A549 (cell line): Measurements from ENCODE around the gene CRYGB. TPM values are rescaled to one million over a fixed set of nuclear protein-coding genes. Genes with fewer than 3 reads are reported as not detected.

Source experiments
- ATAC-seq, 2 experiments: fragments of 200-7000 bp in 1 of 2; fragments of >200 bp in 1 of 2; cut with Nextera tagmentation in 1 of 2; cut with Tn5 transposase in 1 of 2; 3 replicates each; pipeline versions ENCODE4 v1.8.0 to v1.9.1; 2018 to 2020; ENCODE audit warnings: mild to moderate bottlenecking in 1 of 2, moderate library complexity in 1 of 2
- CTCF ChIA-PET: fragments of 300-600 bp; sonication (Branson Sonifier 250); formaldehyde crosslinking; extraction: SDS; loops from one replicate; lab custom pipeline; 2021; ENCODE audit warnings: antibody characterized with exemption, inconsistent platforms; lab: Yijun Ruan, JAX
- POLR2A ChIA-PET: fragments of 350-600 bp; formaldehyde crosslinking; extraction: SDS; loops from one replicate; lab custom pipeline; 2021; ENCODE audit warnings: antibody characterized with exemption, inconsistent platforms; lab: Yijun Ruan, JAX
- DNase-seq, 2 experiments: peaks; one replicate each; pipeline versions ENCODE4 v3.0.0 to v3.0.0-alpha.2; 2011 to 2016; ENCODE audit warnings: low read depth in 1 of 2, low spot score in 1 of 2
- FAIRE-seq: peaks from 2 replicates; lab custom pipeline; 2011; peaks lifted over from hg19 to GRCh38; lab: Jason Lieb, UNC
- H3K27ac ChIP-seq, 2 experiments: fragments of >200 bp; sonication (Bioruptor Twin); formaldehyde crosslinking; 3 replicates each; pipeline ENCODE4 v1.5.1; 2016 to 2017
- H3K4me1 ChIP-seq: fragments of >200 bp; sonication (Bioruptor Twin); formaldehyde crosslinking; 3 replicates; pipeline ENCODE4 v1.6.1; 2016
- H3K4me2 ChIP-seq: fragments of >200 bp; sonication (Bioruptor Twin); formaldehyde crosslinking; 3 replicates; pipeline ENCODE4 v1.6.1; 2016
- H3K4me3 ChIP-seq: fragments of >200 bp; sonication (Bioruptor Twin); formaldehyde crosslinking; 3 replicates; pipeline ENCODE4 v1.5.1; 2016
- H3K9me3 ChIP-seq: fragments of >200 bp; sonication (Bioruptor Twin); formaldehyde crosslinking; 3 replicates; pipeline ENCODE4 v1.6.1; 2016
- BCL3 ChIP-seq: fragments of >200 bp; sonication (Bioruptor Twin); formaldehyde crosslinking; IDR thresholded peaks from 3 replicates; pipeline ENCODE4 v1.6.1; 2016
- CEBPB ChIP-seq, 2 experiments: fragments of >200 bp in 1 of 2; sonication (Bioruptor Twin) in 1 of 2; formaldehyde crosslinking in 1 of 2; IDR thresholded peaks; 2 replicates each; pipeline ENCODE4 v1.6.1; 2012 to 2016
- CHD2 ChIP-seq: fragments of 150-350 bp; IDR thresholded peaks from 2 replicates; pipeline ENCODE4 v1.6.1; 2014; ENCODE audit warnings: low read length; ENCODE audit not compliant: partially characterized antibody
- CTCF ChIP-seq: fragments of >200 bp; sonication (Bioruptor Twin); formaldehyde crosslinking; IDR thresholded peaks from 3 replicates; pipeline ENCODE4 v1.5.1; 2016
- EHMT2 ChIP-seq: fragments of 200-600 bp; sonication (generic); IDR thresholded peaks from 2 replicates; pipeline ENCODE4 v1.6.1; 2016; ENCODE audit warnings: antibody characterized with exemption, low read depth, mild to moderate bottlenecking, moderate library complexity
- ELK1 ChIP-seq: fragments of 150-350 bp; IDR thresholded peaks from 2 replicates; pipeline ENCODE4 v1.6.1; 2014; ENCODE audit warnings: low read depth, mild to moderate bottlenecking, low read length
- EP300 ChIP-seq, 2 experiments: fragments of >200 bp; sonication (Bioruptor Twin); formaldehyde crosslinking; IDR thresholded peaks; 2 replicates in 1 of 2; 3 replicates in 1 of 2; pipeline ENCODE4 v1.6.1; 2016 to 2017
- ESRRA ChIP-seq: fragments of 150-350 bp; IDR thresholded peaks from 2 replicates; pipeline ENCODE4 v1.6.1; 2014; ENCODE audit warnings: mild to moderate bottlenecking, low read length, borderline replicate concordance
- GATA3 ChIP-seq: IDR thresholded peaks from 2 replicates; pipeline ENCODE4 v1.6.1; 2012; ENCODE audit warnings: borderline replicate concordance
- HEYL ChIP-seq: fragments of 250-450 bp; sonication (Bioruptor Pico); IDR thresholded peaks from 2 replicates; pipeline ENCODE4 v1.8.0; 2021; ENCODE audit warnings: mild to moderate bottlenecking, moderate library complexity
- HOXA7 ChIP-seq: fragments of 250-450 bp; sonication (Bioruptor Pico); IDR thresholded peaks from 2 replicates; pipeline ENCODE4 v1.5.0; 2020; ENCODE audit warnings: mild to moderate bottlenecking, moderate library complexity
- JUN ChIP-seq, 2 experiments: fragments of >200 bp; sonication (Bioruptor Twin); formaldehyde crosslinking; IDR thresholded peaks; 2 replicates in 1 of 2; 3 replicates in 1 of 2; pipeline ENCODE4 v1.6.1; 2016 to 2017
- KDM1A ChIP-seq: fragments of 200-600 bp; sonication (generic); IDR thresholded peaks from 2 replicates; pipeline ENCODE4 v1.6.1; 2016; ENCODE audit warnings: low read depth, mild to moderate bottlenecking
- KDM5A ChIP-seq: fragments of 200-600 bp; sonication (generic); IDR thresholded peaks from 2 replicates; pipeline ENCODE4 v1.6.1; 2016; ENCODE audit warnings: antibody characterized with exemption, mild to moderate bottlenecking
- MAFK ChIP-seq: fragments of 450-650 bp; IDR thresholded peaks from 2 replicates; pipeline ENCODE4 v1.6.1; 2014; ENCODE audit not compliant: partially characterized antibody
- MAZ ChIP-seq: fragments of 150-350 bp; IDR thresholded peaks from 2 replicates; pipeline ENCODE4 v1.6.1; 2014; ENCODE audit warnings: antibody characterized with exemption, low read depth, low read length, borderline replicate concordance
- NFE2L2 ChIP-seq: fragments of 150-350 bp; conservative IDR thresholded peaks from 2 replicates; pipeline ENCODE4 v1.6.1; 2014; ENCODE audit warnings: low read length
- NPAS2 ChIP-seq: fragments of 250-450 bp; sonication (Bioruptor Pico); IDR thresholded peaks from 2 replicates; pipeline ENCODE4 v1.8.0; 2022; ENCODE audit warnings: mild to moderate bottlenecking, moderate library complexity, borderline replicate concordance
- POLR2A ChIP-seq: IDR thresholded peaks from 2 replicates; pipeline ENCODE4 v1.6.1; 2012; ENCODE audit warnings: mild to moderate bottlenecking, low read length
- RAD21 ChIP-seq, 2 experiments: fragments of >200 bp in 1 of 2; sonication (Bioruptor Twin) in 1 of 2; formaldehyde crosslinking in 1 of 2; IDR thresholded peaks in 1 of 2; conservative IDR thresholded peaks in 1 of 2; 2 replicates in 1 of 2; 3 replicates in 1 of 2; pipeline ENCODE4 v1.6.1; 2012 to 2018; ENCODE audit warnings: inconsistent platforms in 1 of 2
- RARB ChIP-seq: fragments of 250-450 bp; sonication (Bioruptor Pico); IDR thresholded peaks from 2 replicates; pipeline ENCODE4 v1.8.0; 2021; ENCODE audit warnings: mild to moderate bottlenecking, moderate library complexity
- RFX5 ChIP-seq: fragments of 450-650 bp; IDR thresholded peaks from 2 replicates; pipeline ENCODE4 v1.7.1; 2014; ENCODE audit warnings: antibody characterized with exemption, mild to moderate bottlenecking, moderate library complexity
- RNF2 ChIP-seq: fragments of 200-600 bp; sonication (generic); IDR thresholded peaks from 2 replicates; pipeline ENCODE4 v1.6.1; 2016; ENCODE audit warnings: low read depth, mild to moderate bottlenecking, antibody characterized with exemption, moderate library complexity, borderline replicate concordance
- SMC3 ChIP-seq: fragments of >200 bp; sonication (Bioruptor Twin); formaldehyde crosslinking; IDR thresholded peaks from 3 replicates; pipeline ENCODE4 v1.6.1; 2018; ENCODE audit warnings: inconsistent platforms
- SREBF2 ChIP-seq: fragments of 450-650 bp; IDR thresholded peaks from 2 replicates; pipeline ENCODE4 v1.6.1; 2014; ENCODE audit warnings: mild to moderate bottlenecking, moderate library complexity
- TP53 ChIP-seq: fragments of 250-450 bp; sonication (Bioruptor Pico); IDR thresholded peaks from 2 replicates; pipeline ENCODE4 v1.5.0; 2021; ENCODE audit warnings: mild to moderate bottlenecking, moderate library complexity
- ZNF302 ChIP-seq: fragments of 250-450 bp; sonication (Bioruptor Pico); IDR thresholded peaks from 2 replicates; pipeline ENCODE4 v1.9.0; 2021; ENCODE audit warnings: inconsistent platforms, mild to moderate bottlenecking, moderate library complexity
- WGBS: methylation state at CpG from one replicate; pipeline ENCODE4 v1.1.6; 2017; ENCODE audit errors: missing lambda C conversion rate; 5-methylcytosine and 5-hydroxymethylcytosine counted together
- polyA plus RNA-seq, 4 experiments: library from polyadenylated mRNA; depleted of rRNA in 3 of 4; stranded (reverse); fragments of >200 nt; fragmentation: RNase III in 1 of 4; extraction: RNeasy Plus Mini Kit Qiagen cat#74134 plus additional on column Dnase treatment in 1 of 4; gene quantifications; 2 replicates in 3 of 4; 3 replicates in 1 of 4; pipeline ENCODE4 v1.2.3, GENCODE V29; 2011 to 2017

Gene CRYGB
- polyA plus RNA-seq, 2 of the 4 experiments (the other 2 are of a cell fraction): not detected

- TF ChIP-seq GATA3: no peak
- no peak for TF ChIP-seq CHD2
- no peak for TF ChIP-seq KDM5A
These were observed 5.0 kb upstream of the CRYGB start (continued) for GRCh38 chr2:208150956-208151355.

DNA sequence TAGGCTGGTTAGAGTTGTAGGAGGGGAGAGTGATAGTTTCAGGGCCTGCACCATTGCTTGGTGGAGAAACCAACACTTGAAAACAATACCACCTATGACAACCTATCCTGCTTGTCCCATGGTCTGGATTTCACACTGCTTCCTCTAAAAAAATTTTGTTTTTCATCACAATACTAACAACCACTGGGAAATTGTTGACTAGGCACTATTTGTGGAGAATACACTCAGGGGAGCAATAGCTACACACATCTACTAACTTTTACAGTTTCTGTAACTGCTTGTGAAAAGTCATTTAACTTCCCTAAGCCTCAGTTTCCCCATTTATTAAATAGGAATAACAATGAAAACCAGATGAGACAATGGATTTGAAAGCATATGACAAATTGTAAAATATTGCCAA lies 4.1 kb upstream of the CRYGB start:
- ChIA-PET CTCF (interaction anchor here (1.3 kb wide), 1 partner anchor 25 kb away, joined by 7 read pairs; no protein-coding TSS in a partner anchor), POLR2A (no interaction called here)
- H3K4me3 ChIP-seq: no peak overlapping the region
- no peak overlapping the region for H3K27ac ChIP-seq
- TF ChIP-seq SMC3 (no peak), MAFK (peak; percentile 56)
- H3K9me3 ChIP-seq: 0 out of 3 replicates have a peak, but pooled peaks cover 5% of the 10 kb centered on the region
- no peaks in the 10 kb centered on the region for H3K4me1 ChIP-seq
- ATAC-seq: no peak
- no peak overlapping the region for H3K4me2 ChIP-seq
- FAIRE-seq: no peak
- DNase-seq: no peak

DNA sequence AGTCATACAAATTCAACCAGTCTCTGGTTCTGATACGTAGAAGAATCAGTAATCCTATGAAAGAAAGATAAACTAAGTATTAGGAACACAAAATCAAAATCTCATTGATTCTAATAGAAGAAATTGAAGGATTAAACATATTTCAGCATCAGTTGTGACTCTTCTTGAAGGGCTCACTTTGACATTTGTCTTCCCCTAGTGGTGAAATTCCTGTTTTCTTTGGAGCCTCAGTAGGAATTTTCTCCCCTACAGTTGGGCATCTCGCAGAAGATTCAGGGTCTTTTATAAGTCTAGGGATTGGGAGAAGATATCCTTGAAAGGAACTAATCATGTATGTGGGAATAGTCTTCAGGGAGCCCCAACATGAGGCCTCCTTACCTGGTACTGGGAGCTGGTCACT lies 2.8 kb upstream of the CRYGB start:
- 0 out of 6 replicates have a peak, but pooled peaks of 1 of the 2 experiments have one; percentile 32 for ATAC-seq
- ChIA-PET CTCF (interaction anchor here (1.3 kb wide), 1 partner anchor 26 kb away, joined by 7 read pairs; no protein-coding TSS in a partner anchor), POLR2A (no interaction called here)
- no peak for FAIRE-seq
- H3K27ac ChIP-seq: no peak overlapping the region
- DNase-seq: no peak
- TF ChIP-seq RNF2 (no peak), MAZ (no peak)
- H3K4me1 ChIP-seq: no peaks in the 10 kb centered on the region
- H3K4me2 ChIP-seq: no peak overlapping the region
- H3K9me3 ChIP-seq: 0 out of 3 replicates have a peak, but pooled peaks cover 5% of the 10 kb centered on the region
- no peak overlapping the region for H3K4me3 ChIP-seq
- WGBS: 21% methylated on average over 2 of the region's 2 CpGs

DNA sequence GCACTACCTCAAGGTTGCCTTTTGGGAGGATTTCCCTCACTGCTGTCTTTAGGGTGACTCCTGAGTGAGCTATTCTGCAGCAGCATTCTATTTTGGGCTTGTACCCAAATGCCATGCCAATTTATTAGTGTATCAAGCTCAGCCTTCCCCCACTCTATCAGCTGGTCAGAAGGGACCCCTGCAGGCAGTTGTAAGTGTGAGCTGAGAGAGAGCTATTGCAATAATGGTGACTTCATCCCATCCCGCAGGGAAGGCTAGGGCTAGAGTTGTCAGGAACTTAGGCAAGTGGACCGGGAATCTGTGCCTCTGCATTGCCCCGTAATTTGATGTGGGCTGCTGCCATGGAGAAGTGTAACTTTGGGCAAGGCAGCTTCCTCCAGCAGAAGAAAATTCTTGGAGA lies 1.8 kb upstream of the CRYGB start:
- DNase-seq (no peak), FAIRE-seq (no peak), ATAC-seq (no peak)
- Histone ChIP-seq H3K4me1 (no peaks in the 10 kb centered on the region), H3K4me2 (no peak overlapping the region), H3K27ac (no peak overlapping the region), H3K4me3 (no peak overlapping the region), H3K9me3 (0 out of 3 replicates have a peak, but pooled peaks cover 5% of the 10 kb centered on the region)
- no peak for TF ChIP-seq EP300 (IDR thresholded peaks at IDR 0.05)
- WGBS: 56% methylated on average over 3 of the region's 3 CpGs
- POLR2A ChIA-PET: no interaction called here
- CTCF ChIA-PET: interaction anchor here (1.0 kb wide), 1 partner anchor 28 kb away, joined by 4 read pairs; no protein-coding TSS in a partner anchor

DNA sequence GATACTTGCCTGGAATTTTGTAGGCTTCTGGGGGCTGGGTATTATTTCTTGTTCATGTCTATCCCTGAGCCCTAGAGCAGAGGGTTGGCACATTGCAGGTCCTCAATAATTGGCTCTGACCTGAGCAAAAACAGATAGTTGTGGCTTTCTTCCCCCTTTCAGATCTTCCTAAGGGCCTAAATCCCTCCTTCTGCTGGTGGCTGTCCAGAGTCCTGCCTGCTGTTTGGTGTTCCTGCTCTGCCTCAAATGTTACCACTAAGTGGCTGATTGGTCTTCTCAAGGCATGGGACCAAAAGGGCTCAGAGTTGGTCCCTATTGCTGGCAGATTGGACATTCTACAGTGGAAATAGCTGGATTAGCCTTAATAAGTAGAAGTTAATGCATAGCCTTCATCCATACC lies 1.1 kb upstream of the CRYGB start:
- H3K4me1 ChIP-seq: no peaks in the 10 kb centered on the region
- TF ChIP-seq NFE2L2 (no peak), HEYL (CRISPR knock-in tag) (no peak), RARB (CRISPR knock-in tag) (no peak), ZNF302 (CRISPR knock-in tag) (no peak), JUN (IDR thresholded peaks at IDR 0.05) (no peak), RFX5 (no peak), ELK1 (no peak), HOXA7 (no peak), ESRRA (no peak), SREBF2 (no peak), TP53 (CRISPR knock-in tag) (no peak), POLR2A (no peak), NPAS2 (no peak), CEBPB (IDR thresholded peaks at IDR 0.05) (no peak), CTCF (no peak), BCL3 (no peak), EHMT2 (no peak), SMC3 (no peak), RAD21 (conservative IDR thresholded peaks at IDR 0.05 in 1 of 2, IDR thresholded peaks at IDR 0.05 in 1 of 2) (no peak), KDM1A (no peak)
- H3K27ac ChIP-seq: no peak overlapping the region
- no peak overlapping the region for H3K4me3 ChIP-seq
- no peak overlapping the region for H3K4me2 ChIP-seq
- CTCF ChIA-PET: no interaction called here
- H3K9me3 ChIP-seq: 0 out of 3 replicates have a peak, but pooled peaks cover 5% of the 10 kb centered on the region
- FAIRE-seq (no peak), ATAC-seq (no peak), DNase-seq (no peak)
- POLR2A ChIA-PET: no interaction called here
